Measurements from ENCODE around the gene CIT. TPM values are rescaled to one million over a fixed set of nuclear protein-coding genes. Genes with fewer than 3 reads are reported as not detected.

The CIT gene
- total RNA-seq, 1 experiment from 2014 or later, result 58.9 TPM

DNA sequence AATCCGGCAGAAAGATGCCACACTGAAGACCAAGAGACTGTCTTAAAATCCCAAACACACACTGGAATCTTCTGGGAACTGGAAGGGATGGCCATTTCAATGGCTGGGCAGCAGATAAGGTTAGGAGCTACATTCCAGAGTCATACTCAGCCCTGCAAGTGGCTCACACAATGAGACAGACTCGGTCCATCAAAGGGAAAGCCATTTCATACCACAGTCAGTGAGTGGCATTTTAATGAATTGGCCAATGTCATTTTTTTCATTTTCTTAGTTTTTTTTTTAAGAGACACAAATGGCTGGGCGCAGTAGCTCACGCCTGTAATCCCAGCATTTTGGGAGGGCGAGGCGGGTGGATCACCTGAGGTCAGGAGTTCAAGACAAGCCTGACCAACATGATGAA, 17.9 kb downstream of the CIT start:
- Histone ChIP-seq H3K9me2 (replicated peaks; ENCODE audit: low read length) (no peaks in the 10 kb centered on the region), H2AFZ (ENCODE audit: low read length) (no peak overlapping the region), H3K4me1 (ENCODE audit: insufficient read depth, low read length) (no peaks in the 10 kb centered on the region), H3K27ac (ENCODE audit: low read length) (no peak overlapping the region), H3K9ac (ENCODE audit: low read length) (no peak overlapping the region), H3K4me2 (ENCODE audit: low read length) (no peak overlapping the region), H4K20me1 (ENCODE audit: low read length) (no peaks in the 10 kb centered on the region), H3K79me2 (ENCODE audit: low read length) (peaks cover 9% of the 10 kb centered on the region; the same call in 1 of the 2 replicates), H3K9me3 (ENCODE audit: low read length) (no peaks in the 10 kb centered on the region), H3K4me3 (ENCODE audit: low read length) (no peak overlapping the region), H3F3A (ENCODE audit: low read length, unreplicated experiment) (no peaks in the 10 kb centered on the region), H3K36me3 (ENCODE audit: low read depth, low read length) (peaks cover 24% of the 10 kb centered on the region; the same call in 1 of the 2 replicates), H3K27me3 (ENCODE audit: low read length) (no peaks in the 10 kb centered on the region)
- POLR2A ChIA-PET (ENCODE audit: unreplicated experiment), result no interaction called here
- no TSS peak for BruUV-seq (replicated peaks)
- TF ChIP-seq EZH2 (IDR thresholded peaks at IDR 0.05; ENCODE audit: low read length, unreplicated experiment) (no peak), EZH2phosphoT487 (IDR thresholded peaks at IDR 0.05; ENCODE audit: borderline replicate concordance, low read length) (no peak)
- TF ChIP-seq, protein P1, sequence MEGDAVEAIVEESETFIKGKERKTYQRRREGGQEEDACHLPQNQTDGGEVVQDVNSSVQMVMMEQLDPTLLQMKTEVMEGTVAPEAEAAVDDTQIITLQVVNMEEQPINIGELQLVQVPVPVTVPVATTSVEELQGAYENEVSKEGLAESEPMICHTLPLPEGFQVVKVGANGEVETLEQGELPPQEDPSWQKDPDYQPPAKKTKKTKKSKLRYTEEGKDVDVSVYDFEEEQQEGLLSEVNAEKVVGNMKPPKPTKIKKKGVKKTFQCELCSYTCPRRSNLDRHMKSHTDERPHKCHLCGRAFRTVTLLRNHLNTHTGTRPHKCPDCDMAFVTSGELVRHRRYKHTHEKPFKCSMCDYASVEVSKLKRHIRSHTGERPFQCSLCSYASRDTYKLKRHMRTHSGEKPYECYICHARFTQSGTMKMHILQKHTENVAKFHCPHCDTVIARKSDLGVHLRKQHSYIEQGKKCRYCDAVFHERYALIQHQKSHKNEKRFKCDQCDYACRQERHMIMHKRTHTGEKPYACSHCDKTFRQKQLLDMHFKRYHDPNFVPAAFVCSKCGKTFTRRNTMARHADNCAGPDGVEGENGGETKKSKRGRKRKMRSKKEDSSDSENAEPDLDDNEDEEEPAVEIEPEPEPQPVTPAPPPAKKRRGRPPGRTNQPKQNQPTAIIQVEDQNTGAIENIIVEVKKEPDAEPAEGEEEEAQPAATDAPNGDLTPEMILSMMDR (conservative IDR thresholded peaks at IDR 0.05; ENCODE audit: low read depth, low read length), result no peak
- CTCF ChIA-PET, result no interaction called here
- ATAC-seq, result no peak
- intact Hi-C loops (cut with micrococcal nuclease), result no loop called here
- DNase-seq, result no peak

DNA sequence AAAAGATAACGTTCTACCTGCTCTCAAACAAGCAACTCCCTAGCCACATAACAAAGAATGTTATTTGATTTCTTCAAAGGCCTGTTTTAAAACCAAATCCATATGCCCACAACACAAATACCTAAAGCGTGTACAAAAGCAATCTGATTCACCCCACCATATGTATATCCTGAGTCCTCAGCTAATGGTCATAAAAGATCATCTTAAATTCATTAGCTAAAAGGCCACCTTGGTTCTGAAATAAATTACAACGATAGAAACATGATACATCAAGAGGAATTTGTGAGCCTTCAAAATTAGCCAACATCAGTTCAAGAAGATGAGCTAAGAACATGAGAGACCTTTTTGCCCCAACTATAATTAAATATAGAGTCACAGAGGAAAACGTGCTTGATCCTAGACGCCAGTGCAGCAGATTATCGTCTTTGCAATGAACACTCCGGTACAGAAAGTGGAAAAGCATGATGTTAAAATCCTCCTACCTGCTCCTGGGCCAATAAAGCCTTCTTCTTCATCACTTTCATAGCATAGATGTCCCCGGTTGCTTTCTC, 20.0 kb downstream of the CIT start:
- BruUV-seq (replicated peaks), result no TSS peak
- no peaks in the 10 kb centered on the region for H3K9me2 ChIP-seq (replicated peaks; ENCODE audit: low read length)
- H3K79me2 ChIP-seq (ENCODE audit: low read length), result peaks cover 14% of the 10 kb centered on the region; the same call in 1 of the 2 replicates
- H3K27me3 ChIP-seq (ENCODE audit: low read length), result no peaks in the 10 kb centered on the region
- intact Hi-C loops (cut with micrococcal nuclease), result no loop called here
- H3K27ac ChIP-seq (ENCODE audit: low read length), result no peak overlapping the region
- H3F3A ChIP-seq (ENCODE audit: low read length, unreplicated experiment), result no peaks in the 10 kb centered on the region
- TF ChIP-seq EZH2phosphoT487 (IDR thresholded peaks at IDR 0.05; ENCODE audit: borderline replicate concordance, low read length) (no peak), EZH2 (IDR thresholded peaks at IDR 0.05; ENCODE audit: low read length, unreplicated experiment) (no peak)
- TF ChIP-seq, protein P1 (conservative IDR thresholded peaks at IDR 0.05; ENCODE audit: low read depth, low read length), result no peak
- no peak overlapping the region for H3K4me2 ChIP-seq (ENCODE audit: low read length)
- H2AFZ ChIP-seq (ENCODE audit: low read length), result no peak overlapping the region
- ChIA-PET POLR2A (ENCODE audit: unreplicated experiment) (no interaction called here), CTCF (no interaction called here)
- H3K36me3 ChIP-seq (ENCODE audit: low read depth, low read length), result peaks cover 23% of the 10 kb centered on the region; the same call in 1 of the 2 replicates
- no peaks in the 10 kb centered on the region for H4K20me1 ChIP-seq (ENCODE audit: low read length)
- H3K4me3 ChIP-seq (ENCODE audit: low read length), result no peak overlapping the region
- no peaks in the 10 kb centered on the region for H3K4me1 ChIP-seq (ENCODE audit: insufficient read depth, low read length)
- DNase-seq (no peak), ATAC-seq (no peak)
- H3K9me3 ChIP-seq (ENCODE audit: low read length), result no peaks in the 10 kb centered on the region
- H3K9ac ChIP-seq (ENCODE audit: low read length), result no peak overlapping the region

DNA sequence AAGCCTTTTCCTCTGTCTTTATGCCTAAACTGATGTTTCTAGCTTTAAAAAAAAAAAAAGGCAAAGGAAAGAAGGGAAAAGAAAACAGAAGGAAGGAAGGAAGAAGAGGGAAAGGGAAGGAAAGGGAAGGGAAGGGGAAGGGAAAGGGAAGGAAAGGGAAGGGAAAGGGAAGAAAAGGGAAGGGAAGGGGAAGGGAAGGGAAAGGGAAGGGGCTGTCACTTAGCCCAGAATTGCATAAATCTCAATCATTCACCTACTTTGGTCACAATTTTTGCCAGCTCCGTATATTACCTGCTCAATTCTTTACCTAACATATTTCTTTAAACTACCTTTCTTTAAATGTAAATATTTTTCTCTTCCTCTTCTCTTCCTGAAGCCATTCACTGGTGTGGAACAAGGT, 26.8 kb downstream of the CIT start:
- no peaks in the 10 kb centered on the region for H3K9me3 ChIP-seq (ENCODE audit: low read length)
- H3K9ac ChIP-seq (ENCODE audit: low read length), result no peak overlapping the region
- DNase-seq (no peak), ATAC-seq (no peak)
- no peaks in the 10 kb centered on the region for H3F3A ChIP-seq (ENCODE audit: low read length, unreplicated experiment)
- H3K27me3 ChIP-seq (ENCODE audit: low read length), result no peaks in the 10 kb centered on the region
- ChIA-PET CTCF (no interaction called here), POLR2A (ENCODE audit: unreplicated experiment) (no interaction called here)
- BruUV-seq (replicated peaks), result no TSS peak
- H3K4me3 ChIP-seq (ENCODE audit: low read length), result no peak overlapping the region
- no peak overlapping the region for H3K27ac ChIP-seq (ENCODE audit: low read length)
- H3K4me2 ChIP-seq (ENCODE audit: low read length), result no peak overlapping the region
- peaks cover 8% of the 10 kb centered on the region; the same call in 1 of the 2 replicates for H3K79me2 ChIP-seq (ENCODE audit: low read length)
- intact Hi-C loops (cut with micrococcal nuclease), result no loop called here
- H3K9me2 ChIP-seq (replicated peaks; ENCODE audit: low read length), result no peaks in the 10 kb centered on the region
- TF ChIP-seq EZH2 (IDR thresholded peaks at IDR 0.05; ENCODE audit: low read length, unreplicated experiment), result no peak
- TF ChIP-seq, protein P1 (conservative IDR thresholded peaks at IDR 0.05; ENCODE audit: low read depth, low read length), result no peak
- no peak for TF ChIP-seq EZH2phosphoT487 (IDR thresholded peaks at IDR 0.05; ENCODE audit: borderline replicate concordance, low read length)
- H4K20me1 ChIP-seq (ENCODE audit: low read length), result no peaks in the 10 kb centered on the region
- no peaks in the 10 kb centered on the region for H3K4me1 ChIP-seq (ENCODE audit: insufficient read depth, low read length)
- H3K36me3 ChIP-seq (ENCODE audit: low read depth, low read length), result peaks cover 46% of the 10 kb centered on the region
- no peak overlapping the region for H2AFZ ChIP-seq (ENCODE audit: low read length)
